Measurements from ENCODE around the gene POP4. TPM values are rescaled to one million over a fixed set of nuclear protein-coding genes. Genes with fewer than 3 reads are reported as not detected.

POP4 gene
- total and polyA plus RNA-seq, 2 donors (not counting 3 experiments of a cell fraction or from before 2014, with no cell fraction given), result 56.2 to 64.4 TPM

DNA sequence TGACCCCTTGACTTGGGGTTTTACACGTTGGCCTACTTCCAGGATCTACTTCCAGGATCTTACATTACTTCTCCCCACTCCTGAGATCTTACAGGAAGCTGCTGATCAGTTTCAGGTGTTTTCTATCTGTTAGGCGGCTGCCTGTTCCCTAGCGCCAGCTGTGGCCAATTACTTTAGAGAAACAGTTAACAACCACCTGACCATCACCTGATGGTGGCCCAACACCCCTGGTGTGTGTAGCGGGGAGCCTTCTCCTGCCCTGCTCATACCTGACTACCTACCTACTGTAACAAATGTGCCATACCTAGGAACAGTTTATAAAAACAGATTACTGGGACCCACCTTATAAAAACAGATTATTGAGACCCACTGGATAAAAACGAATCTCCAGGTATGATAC lies 2.8 kb upstream of the POP4 start:
- intact Hi-C loops (cut with micrococcal nuclease), result no loop called here
- no peaks in the 10 kb centered on the region for H3K36me3 ChIP-seq (ENCODE audit: control insufficient read depth in 2 of 2, extremely low read depth in 1 of 2, insufficient read depth in 2 of 2, low read length in 2 of 2)
- no TSS peak for BruUV-seq (replicated peaks)
- H3K79me2 ChIP-seq (ENCODE audit: control insufficient read depth, insufficient read depth, low read length), result peaks cover 8% of the 10 kb centered on the region
- CTCF ChIA-PET, result interaction anchor here (1.3 kb wide), 1 partner anchor 113 kb away, joined by 3 read pairs; no protein-coding TSS in a partner anchor
- DNase-seq (ENCODE audit: low read depth, low spot score) (no peak), FAIRE-seq (no peak)
- H3K4me2 ChIP-seq (ENCODE audit: insufficient read depth, low read length), result no peak overlapping the region
- H3K9ac ChIP-seq (replicated peaks; ENCODE audit: extremely low read depth, insufficient read depth, low read length), result no peak overlapping the region
- no peak overlapping the region for H3K4me3 ChIP-seq (replicated peaks in 1 of 3; ENCODE audit: insufficient read depth in 1 of 3, low read depth in 1 of 3, low read length in 3 of 3)
- POLR2A ChIA-PET, result no interaction called here
- H3K27ac ChIP-seq (ENCODE audit: insufficient read depth, low read depth, low read length), result no peak overlapping the region
- no peaks in the 10 kb centered on the region for H3K9me1 ChIP-seq (replicated peaks; ENCODE audit: control insufficient read depth, extremely low read depth, insufficient read depth, low read length)
- H3K27me3 ChIP-seq (ENCODE audit: control insufficient read depth in 2 of 2, insufficient read depth in 2 of 2, low read length in 2 of 2), result no peaks in the 10 kb centered on the region
- dilution Hi-C loops (cut with MboI; ENCODE audit: extremely low pct_ligation_motif_present, low sequenced_read_pairs), result no loop called here
- no peaks in the 10 kb centered on the region for H3K9me3 ChIP-seq (replicated peaks; ENCODE audit: control insufficient read depth, insufficient read depth, low read length)
- TF ChIP-seq POLR2AphosphoS5 (IDR thresholded peaks at IDR 0.05; ENCODE audit: insufficient read depth, low read depth, low read length) (no peak), FOS (IDR thresholded peaks at IDR 0.05; ENCODE audit: borderline replicate concordance, insufficient read depth, low read length) (no peak), EZH2 (IDR thresholded peaks at IDR 0.05; ENCODE audit: borderline replicate concordance, low read depth, low read length, severe bottlenecking) (no peak), GATA2 (IDR thresholded peaks at IDR 0.05; ENCODE audit: insufficient read depth, insufficient read length, low read depth, low read length) (no peak), JUN (IDR thresholded peaks at IDR 0.05; ENCODE audit: borderline replicate concordance, insufficient read depth, insufficient read length, low read depth) (no peak), MAX (IDR thresholded peaks at IDR 0.05; ENCODE audit: insufficient read depth, insufficient read length) (no peak), POLR2A (IDR thresholded peaks at IDR 0.05; ENCODE audit: low read depth, low read length) (no peak), MYC (IDR thresholded peaks at IDR 0.05; ENCODE audit: low read depth, low read length) (no peak)
- TF ChIP-seq, protein P1, sequence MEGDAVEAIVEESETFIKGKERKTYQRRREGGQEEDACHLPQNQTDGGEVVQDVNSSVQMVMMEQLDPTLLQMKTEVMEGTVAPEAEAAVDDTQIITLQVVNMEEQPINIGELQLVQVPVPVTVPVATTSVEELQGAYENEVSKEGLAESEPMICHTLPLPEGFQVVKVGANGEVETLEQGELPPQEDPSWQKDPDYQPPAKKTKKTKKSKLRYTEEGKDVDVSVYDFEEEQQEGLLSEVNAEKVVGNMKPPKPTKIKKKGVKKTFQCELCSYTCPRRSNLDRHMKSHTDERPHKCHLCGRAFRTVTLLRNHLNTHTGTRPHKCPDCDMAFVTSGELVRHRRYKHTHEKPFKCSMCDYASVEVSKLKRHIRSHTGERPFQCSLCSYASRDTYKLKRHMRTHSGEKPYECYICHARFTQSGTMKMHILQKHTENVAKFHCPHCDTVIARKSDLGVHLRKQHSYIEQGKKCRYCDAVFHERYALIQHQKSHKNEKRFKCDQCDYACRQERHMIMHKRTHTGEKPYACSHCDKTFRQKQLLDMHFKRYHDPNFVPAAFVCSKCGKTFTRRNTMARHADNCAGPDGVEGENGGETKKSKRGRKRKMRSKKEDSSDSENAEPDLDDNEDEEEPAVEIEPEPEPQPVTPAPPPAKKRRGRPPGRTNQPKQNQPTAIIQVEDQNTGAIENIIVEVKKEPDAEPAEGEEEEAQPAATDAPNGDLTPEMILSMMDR (IDR thresholded peaks at IDR 0.05; ENCODE audit: extremely low read depth in 1 of 2, insufficient read depth in 1 of 2, low read depth in 1 of 2, low read length in 2 of 2), result no peak
- peaks cover 10% of the 10 kb centered on the region for H3K4me1 ChIP-seq (ENCODE audit: control insufficient read depth, extremely low read depth, insufficient read depth, low read length)
- no peaks in the 10 kb centered on the region for H4K20me1 ChIP-seq (replicated peaks; ENCODE audit: control insufficient read depth, extremely low read depth, insufficient read depth, low read length)
- H2AFZ ChIP-seq (ENCODE audit: low read depth, low read length), result no peak overlapping the region
